GM04503 (cell line): ENCODE measurements around the gene KANK4.
"Not testable (repeated sequence)": the region's sequence is repeated elsewhere in the genome, so short reads cannot be mapped to it uniquely, and the experiment has no call there.

ENCODE experiments used
- DNase-seq: peaks from one replicate; pipeline ENCODE4 v3.0.0-alpha.2; 2012; ENCODE audit warnings: low read depth

Gene KANK4

GRCh38 chr1:62235576-62235975, 83.7 kb downstream of the KANK4 start:
- no peak for DNase-seq

DNA sequence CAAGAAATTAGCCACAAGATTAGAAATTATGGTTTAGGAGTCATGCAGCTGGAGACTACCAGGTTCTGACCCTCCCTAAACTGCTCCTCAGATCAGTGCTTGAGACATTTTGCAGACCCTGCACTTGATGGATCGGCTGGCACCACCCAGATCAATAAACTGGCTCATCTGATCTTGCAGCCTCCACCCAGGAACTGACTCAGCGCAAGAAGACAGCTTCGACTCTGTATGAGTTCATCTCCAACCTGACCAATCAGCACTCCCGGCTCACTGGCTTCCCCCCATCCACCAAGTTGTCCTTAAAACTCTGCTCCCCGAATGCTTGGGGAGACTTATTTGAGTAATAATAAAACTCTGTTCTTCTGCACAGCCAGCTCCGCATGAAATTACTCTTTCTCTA, 84.5 kb downstream of the KANK4 start:
- DNase-seq, result no peak

DNA sequence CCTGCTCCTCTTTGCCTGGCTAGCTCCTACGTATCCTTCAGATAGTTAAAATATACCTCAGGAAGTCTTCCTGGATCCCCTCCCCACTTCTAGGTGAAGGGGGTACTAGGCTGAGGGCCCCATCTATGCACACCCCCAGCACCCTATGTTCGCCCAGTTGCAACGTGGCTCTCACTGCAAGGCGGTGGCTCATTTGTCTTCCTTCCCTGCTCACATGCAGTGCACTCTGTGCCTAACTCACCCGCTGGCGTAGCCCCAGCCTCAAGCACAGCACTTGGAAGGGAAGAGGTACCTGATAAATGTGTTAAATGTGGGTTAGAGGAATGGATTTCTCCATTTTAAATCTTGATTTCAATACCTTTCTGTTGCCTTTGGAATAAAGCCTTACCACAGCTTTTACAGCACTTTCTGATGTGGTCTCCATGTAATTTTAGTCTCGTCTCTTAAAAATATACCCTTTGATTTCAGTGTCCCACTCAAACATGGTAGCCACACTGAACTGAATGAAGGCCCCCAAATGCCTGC, 85.2 kb downstream of the KANK4 start:
- DNase-seq, result no peak

DNA sequence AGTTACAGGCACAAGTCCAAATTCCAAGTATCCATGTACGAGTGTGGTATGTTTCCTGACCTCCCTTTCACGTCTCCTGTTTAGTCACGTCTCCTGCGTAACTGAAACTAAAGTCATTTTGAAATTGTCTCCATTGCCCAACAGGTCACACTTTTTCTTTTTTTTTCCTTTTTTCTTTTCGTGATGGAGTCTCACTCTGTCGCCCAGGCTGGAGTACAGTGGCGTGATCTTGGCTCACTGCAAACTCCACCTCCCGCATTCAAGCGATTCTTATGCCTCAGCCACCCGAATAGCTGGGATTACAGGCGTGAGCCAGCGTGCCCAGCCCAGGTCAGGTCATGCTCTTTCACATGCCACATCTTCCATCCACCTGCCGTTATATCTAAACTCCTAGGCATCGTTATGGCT, 86.4 kb downstream of the KANK4 start:
- DNase-seq, result no peak

DNA sequence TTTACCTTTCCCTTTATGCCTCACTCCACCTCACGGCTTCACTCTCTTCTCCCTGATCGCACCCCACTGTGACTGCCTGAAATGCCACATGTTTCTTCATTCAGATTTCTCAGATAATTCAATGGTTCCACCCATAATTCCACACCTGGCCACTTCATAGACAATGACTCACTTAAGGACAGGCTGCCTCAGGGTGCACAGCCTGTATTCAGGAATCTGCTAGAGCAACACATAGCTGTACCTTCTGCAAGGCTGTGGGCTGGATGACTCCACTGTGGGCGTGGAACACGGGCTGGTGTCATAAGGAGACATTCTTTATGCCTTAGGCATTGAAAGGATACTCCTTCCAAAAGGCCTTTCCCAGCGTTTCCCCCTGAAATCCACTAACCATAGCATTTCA, 88.5 kb downstream of the KANK4 start:
- DNase-seq, result peak; percentile 59

DNA sequence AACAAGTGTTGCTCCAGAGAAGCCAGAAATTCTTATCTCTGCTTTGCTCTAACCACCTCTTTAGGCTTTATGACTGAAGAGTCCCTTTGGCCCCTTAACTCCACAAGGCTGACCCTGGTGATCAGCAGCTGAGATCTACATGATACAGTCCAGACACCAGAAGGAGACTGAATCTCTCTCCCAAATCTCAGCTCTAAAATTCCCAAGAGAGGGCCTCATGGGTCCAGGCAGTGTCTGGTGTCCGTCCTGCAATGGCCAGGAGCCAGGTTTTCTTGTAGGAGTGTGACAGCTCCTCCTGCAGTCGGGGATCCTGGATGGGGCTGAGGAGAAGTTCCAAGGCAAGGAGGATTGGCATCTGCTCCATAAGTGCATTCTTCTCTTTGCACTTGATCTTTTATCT, 89.3 kb downstream of the KANK4 start:
- DNase-seq, result no peak

- no peak for DNase-seq
Measured at GRCh38 chr1:62229468-62229867, 89.8 kb downstream of the KANK4 start.

DNA sequence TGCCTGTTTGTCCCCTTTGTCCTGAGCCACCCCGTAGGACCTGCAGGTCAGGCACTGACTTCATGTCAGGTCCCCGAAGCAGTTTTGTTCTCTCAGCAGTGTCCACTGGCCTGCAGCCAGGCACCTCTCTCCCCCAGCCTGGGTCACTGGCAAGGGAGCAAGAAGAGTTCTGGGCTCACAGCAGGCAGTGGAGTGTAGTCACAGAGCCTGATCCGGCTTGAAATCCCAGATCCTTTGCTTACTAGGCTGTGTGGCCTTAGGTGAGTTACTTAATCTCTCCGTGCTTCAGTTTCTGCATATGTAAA, 90.4 kb downstream of the KANK4 start:
- DNase-seq, result no peak

DNA sequence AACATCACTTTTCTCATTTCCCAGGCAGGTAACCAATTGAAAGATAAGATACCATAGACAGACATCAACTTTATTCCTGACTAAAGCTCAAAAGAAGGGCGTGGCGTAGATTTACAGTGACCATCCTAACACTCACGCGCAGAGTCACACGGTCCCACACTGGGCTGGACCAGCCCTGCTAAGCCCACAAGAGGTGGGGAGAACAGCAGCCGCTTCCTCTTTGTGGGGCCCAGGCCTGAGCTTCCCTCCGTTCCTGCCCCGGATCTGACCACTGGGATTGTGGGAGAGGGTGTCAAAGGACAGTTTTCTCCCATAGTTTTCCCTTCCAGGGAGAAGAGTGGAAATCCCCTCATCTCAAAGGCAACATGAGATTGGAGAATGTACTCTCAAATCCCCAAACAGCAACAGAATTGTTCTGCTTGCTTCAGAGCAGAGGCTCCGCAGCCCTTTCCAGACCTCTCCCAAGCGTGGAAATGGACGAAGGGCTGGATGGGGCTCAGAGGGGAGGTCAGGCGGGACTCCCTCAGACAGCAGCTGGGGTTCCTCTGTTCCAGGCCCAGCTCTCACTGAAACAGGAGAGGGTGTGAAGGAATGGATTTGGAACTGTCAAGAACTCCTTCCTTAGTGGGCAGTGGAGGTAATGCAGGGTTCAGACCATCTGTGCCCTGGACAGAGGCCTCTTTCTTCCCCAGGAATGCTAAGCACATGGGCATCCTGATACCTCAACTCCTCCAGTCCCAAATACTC, 90.9 kb downstream of the KANK4 start:
- DNase-seq, result no peak

- DNase-seq, result no peak
Measured at GRCh38 chr1:62227496-62227895, 91.7 kb downstream of the KANK4 start.

- DNase-seq, result no peak
Measured at GRCh38 chr1:62224182-62224581, 95.1 kb downstream of the KANK4 start.

GRCh38 chr1:62222321-62222720, 96.9 kb downstream of the KANK4 start:
- DNase-seq, result no peak

- no peak for DNase-seq
Measured at GRCh38 chr1:62221171-62221570, 98.1 kb downstream of the KANK4 start.

- not testable (repeated sequence) for DNase-seq
Measured at GRCh38 chr1:62220456-62220855, 98.8 kb downstream of the KANK4 start.

- no peak for DNase-seq
Measured at GRCh38 chr1:62218604-62219003, 100.6 kb downstream of the KANK4 start.

- no peak for DNase-seq
Measured at GRCh38 chr1:62213075-62213914, 105.9 kb downstream of the KANK4 start.

DNA sequence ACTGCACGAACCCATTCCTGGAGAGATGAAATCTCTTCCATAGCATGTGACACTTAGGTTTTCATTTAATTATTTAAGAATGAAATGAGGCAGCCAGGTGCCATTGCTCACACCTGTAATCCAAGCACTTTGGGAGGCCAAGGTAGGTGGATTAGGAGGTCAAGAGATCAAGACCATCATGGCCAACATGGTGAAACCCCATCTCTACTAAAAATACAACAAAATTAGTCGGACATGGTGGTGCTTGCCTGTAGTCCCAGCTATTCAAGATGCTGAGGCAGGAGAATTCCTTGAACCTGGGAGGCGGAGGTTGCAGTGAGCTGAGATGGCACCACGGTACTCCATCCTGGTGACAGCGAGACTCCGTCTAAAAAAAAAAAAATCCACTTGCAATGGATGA, 106.8 kb downstream of the KANK4 start:
- DNase-seq, result no peak

DNA sequence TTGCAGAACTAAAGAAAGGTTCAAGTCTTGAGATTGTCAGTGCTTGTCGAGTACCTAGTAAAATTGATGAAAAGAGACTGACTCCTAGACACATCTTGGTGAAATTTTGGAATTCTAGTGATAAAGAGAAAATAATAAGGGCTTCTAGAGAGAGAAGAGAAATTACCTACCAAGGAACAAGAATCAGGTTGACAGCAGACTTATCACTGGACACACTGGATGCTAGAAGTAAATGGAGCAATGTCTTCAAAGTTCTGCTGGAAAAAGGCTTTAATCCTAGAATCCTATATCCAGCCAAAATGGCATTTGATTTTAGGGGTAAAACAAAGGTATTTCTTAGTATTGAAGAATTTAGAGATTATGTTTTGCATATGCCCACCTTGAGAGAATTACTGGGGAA, 108.3 kb downstream of the KANK4 start:
- no peak for DNase-seq

DNA sequence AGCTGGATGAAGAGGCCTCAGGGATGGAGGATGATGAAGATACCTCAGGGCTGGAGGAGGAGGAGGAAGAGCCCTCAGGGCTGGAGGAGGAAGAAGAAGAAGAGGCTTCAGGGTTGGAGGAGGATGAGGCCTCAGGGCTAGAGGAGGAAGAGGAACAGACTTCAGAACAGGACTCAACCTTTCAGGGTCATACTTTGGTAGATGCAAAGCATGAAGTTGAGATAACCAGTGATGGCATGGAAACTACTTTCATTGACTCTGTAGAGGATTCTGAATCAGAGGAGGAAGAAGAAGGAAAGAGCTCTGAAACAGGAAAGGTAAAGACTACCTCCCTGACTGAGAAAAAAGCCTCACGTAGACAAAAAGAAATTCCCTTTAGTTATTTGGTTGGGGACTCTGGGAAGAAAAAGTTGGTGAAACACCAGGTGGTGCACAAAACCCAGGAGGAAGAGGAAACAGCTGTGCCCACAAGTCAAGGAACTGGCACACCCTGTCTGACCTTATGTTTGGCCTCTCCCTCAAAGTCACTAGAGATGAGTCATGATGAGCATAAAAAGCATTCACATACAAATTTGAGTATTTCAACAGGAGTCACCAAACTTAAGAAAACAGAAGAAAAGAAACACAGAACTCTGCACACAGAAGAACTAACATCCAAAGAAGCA, 109.2 kb downstream of the KANK4 start:
- DNase-seq, result no peak

- DNase-seq, result no peak
Measured at GRCh38 chr1:62208970-62209369, 110.3 kb downstream of the KANK4 start.

DNA sequence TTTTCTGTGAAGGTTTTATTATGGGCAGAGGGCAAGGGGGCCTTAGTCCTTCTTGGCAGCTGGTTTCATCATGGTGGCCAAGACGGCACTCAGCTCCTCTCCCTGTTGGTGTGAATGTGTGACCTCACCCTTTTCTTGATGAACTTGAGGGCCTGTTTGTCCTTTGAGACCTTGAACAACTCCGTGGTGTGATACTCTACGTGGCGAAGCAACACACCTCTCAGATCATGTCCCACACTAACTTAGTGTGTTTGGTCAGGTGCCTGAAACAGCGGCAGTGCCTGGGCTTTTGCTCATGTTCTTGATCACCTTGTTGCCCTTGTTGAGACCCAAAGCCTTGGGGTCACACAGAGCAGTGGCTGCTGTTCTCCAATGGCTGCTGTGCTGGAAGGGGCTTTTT, 111.1 kb downstream of the KANK4 start:
- DNase-seq, result no peak

DNA sequence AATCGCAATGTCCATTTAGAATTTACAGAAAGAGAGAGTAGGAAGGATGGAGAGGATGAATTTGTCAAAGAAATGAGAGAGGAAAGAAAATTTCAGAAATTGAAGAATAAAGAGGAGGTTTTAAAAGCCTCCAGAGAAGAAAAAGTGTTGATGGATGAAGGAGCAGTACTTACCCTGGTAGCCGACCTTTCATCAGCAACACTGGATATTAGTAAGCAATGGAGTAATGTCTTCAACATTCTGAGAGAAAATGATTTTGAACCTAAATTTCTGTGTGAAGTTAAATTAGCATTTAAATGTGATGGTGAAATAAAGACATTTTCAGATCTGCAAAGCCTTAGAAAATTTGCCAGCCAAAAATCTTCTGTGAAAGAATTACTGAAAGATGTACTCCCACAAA, 112.0 kb downstream of the KANK4 start:
- no peak for DNase-seq

DNA sequence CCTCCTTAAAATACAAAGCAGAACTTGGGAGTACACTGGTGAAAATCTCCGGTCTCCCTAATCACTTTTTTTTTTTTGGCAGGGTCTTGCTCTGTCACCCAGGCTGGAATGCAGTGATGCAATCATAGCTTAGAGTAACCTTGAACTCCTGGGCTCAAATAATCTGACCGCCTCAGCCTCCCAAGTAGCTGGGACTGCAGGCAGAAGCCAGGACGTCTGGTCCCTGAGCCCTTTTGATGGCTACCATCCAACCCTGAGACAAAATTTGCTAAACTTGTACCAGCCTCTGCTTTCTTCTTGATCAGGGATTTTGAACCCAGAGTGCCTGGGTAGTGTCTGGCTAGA, 120.5 kb downstream of the KANK4 start:
- DNase-seq, result no peak
